Inflammatory macrophage (primary cell): Measurements from ENCODE around the gene MTG2.

ENCODE experiments used
- DNase-seq, 2 donors: peaks; one replicate each; pipeline ENCODE4 v3.0.0-alpha.2; 2020 to 2022

The MTG2 gene

DNA sequence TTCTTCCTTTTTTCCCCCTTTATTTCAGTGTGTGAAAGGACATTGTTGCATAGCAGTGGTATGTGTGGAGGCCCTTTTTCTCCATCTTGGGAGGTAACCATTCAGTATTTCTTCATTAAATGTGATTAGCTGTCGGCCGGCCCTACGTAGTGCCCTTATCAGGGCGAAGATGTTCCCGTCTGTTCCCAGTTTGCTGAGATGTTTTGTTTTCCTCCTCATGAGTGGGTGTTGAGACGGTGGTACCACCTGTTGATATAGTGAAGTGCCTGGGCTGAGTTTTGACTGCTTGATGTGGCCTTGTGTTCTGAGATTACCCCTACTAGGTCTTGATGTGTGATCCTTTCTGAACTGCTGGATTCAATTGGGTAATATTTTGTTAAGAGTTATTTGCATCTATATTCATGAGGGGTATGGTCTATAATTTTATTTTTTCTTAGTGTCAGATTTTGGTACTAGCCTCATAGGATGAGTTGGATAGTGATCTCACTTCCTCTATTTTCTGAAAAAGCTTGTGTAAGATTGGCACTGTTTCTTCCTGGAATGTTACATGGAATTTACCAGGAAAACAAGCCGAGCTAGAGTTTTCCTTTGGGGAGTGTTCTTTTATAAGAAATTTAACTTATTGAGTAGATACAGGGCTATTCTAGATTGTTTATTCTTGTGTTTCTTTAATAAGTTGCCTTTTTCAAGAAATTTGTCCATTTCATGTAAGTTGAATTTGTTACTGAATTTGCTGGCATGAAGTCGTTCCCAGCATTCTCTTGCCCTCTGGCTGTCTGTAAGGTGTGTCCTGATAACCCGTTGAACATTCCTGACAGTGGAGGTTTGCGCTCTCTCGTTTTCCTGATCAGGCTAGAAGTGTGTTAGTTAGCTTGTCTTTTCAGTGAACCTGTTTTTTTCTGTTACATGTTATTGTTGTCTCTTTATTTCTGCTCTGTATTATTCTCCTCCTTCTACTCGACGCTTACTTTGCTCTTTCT lies 4.3 kb downstream of the MTG2 start:
- DNase-seq: peak in 1 of 2 donors; percentile 14

DNA sequence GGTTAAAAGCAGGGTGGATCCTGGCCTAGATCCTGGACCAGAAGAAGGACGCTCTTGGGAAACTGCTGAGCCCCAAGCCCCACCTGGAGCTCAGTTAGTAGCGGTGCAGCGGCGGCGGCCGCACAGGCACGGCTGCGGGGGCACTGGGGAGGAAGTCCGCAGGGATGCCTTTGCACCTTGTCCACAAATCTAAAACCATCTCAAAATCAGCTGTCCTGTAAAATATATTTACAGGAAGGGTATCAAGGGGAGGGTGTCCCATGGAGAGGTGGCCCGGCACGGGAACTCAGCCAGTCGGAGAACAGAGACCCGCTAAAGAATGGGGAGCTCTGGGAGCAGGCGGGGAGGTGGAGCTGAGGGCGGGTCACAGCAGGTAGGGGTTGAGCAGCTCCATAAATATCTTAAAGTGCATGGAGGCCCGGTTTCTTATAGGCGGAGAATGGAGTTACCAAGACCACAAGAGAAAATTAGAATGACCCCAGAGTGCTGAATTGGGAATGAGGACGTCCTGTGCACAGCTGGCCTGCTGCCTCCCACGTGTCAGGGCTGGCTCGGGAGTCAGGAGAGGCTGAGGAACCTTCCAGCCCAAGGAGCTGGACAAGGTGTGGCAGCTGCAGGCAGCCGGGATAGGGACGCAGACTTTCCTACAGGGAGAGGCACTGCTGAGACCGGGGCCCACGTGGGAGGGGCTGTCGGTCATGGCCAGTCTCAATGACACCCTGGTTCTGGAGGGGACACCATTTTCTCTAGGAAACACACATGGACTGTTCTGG lies 8.0 kb downstream of the MTG2 start:
- DNase-seq: no peak

GRCh38 chr20:62191781-62192559 lies 9.1 kb downstream of the MTG2 start:
- DNase-seq: no peak

GRCh38 chr20:62192635-62193034 lies 9.8 kb downstream of the MTG2 start:
- DNase-seq: no peak

DNA sequence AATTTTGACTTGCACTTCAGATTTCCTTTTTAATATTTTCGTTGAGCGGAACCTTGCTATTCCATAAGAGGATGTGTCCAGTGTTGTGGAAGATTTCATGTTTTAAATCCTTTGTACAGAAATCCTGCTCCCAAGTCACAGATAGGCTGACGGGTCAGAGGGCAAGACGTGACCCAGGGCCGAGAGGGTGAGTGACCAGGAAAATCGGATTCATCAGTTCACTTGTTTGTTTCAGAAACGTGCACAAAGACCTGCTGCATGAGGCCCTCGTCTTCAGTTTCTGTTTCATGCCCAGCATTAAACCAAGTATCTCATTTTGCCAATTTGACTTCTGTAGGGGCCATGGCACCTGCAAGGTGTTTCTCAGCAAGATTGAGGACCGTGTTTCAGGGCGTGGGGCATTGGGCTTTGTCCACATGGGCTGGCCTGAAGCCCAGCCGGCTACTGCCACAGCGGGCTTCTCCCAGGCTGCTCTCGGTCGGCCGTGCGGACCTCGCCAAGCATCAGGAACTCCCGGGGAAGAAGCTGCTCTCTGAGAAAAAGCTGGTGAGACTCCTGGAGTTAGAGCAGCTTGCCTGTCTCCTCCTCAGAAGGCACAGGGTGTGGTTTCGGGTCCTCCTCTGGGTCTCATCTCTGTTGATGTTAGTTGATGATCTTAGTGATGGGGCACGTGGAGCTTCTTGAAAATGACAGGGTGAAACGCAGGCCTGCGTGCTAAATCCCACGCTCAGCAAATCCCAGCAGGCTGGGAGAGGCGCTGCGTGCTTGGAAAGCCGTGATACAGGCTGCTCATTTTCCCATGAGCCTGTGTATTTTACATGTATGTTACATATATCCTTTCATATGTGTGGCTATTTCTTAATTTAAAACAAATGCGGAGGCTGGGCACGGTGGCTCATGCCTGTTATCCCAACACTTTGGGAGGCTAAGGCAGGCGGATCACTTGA lies 10.5 kb downstream of the MTG2 start:
- no peak for DNase-seq

DNA sequence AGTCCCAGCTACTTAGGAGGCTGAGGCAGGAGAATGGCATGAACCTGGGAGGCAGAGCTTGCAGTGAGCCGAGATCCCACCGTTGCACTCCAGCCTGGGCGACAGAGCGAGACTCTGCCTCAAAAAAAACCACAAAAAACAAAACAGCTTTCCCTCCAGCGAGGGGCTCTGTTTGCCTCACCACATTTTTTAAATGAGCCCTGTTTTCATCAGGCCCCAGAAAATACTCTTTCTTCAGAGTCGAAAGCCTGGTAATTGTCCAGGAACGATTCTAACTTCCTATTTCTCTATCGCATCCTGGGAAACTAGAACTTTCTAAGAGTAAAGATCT lies 12.2 kb downstream of the MTG2 start:
- no peak for DNase-seq

DNA sequence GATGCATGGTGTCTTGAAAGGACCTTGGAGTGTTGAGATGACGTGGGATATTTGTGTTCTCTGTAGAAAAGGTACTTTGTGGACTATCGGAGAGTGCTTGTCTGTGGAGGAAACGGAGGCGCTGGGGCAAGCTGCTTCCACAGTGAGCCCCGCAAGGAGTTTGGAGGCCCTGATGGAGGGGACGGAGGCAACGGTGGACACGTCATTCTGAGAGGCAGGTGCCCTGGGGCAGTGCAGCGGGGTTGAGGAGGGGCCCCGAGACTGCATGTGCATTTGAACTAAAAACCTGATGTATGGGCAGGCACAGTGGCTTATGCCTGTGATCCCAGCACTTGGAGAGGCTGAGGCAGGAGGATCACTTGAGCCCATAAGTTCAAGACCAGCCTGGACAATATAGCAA lies 12.9 kb downstream of the MTG2 start:
- DNase-seq: no peak

GRCh38 chr20:62196286-62196685 lies 13.5 kb downstream of the MTG2 start:
- DNase-seq: no peak

- no peak for DNase-seq
Measured at GRCh38 chr20:62197311-62197710, 14.5 kb downstream of the MTG2 start.

DNA sequence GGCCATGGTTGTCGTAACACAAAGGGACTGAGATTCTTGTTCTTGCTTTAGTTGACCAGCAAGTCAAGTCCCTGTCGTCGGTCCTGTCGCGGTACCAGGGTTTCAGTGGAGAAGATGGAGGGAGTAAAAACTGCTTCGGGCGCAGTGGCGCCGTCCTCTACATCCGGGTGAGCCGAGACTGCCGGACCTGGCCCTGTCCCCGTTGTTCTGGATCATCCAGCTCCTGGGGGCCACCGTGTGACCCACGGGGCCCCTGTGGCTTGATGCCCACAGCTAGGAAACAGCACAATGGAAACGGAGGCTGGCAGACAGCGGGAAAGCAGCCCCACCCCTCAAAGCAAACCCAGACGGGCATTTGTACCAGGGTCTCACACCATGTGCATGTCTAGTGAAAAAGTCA lies 15.0 kb downstream of the MTG2 start:
- DNase-seq: no peak

GRCh38 chr20:62198496-62198895 lies 15.7 kb downstream of the MTG2 start:
- DNase-seq: no peak

- no peak for DNase-seq
Measured at GRCh38 chr20:62198931-62199330, 16.1 kb downstream of the MTG2 start.

GRCh38 chr20:62200491-62201172 lies 17.8 kb downstream of the MTG2 start:
- no peak for DNase-seq

DNA sequence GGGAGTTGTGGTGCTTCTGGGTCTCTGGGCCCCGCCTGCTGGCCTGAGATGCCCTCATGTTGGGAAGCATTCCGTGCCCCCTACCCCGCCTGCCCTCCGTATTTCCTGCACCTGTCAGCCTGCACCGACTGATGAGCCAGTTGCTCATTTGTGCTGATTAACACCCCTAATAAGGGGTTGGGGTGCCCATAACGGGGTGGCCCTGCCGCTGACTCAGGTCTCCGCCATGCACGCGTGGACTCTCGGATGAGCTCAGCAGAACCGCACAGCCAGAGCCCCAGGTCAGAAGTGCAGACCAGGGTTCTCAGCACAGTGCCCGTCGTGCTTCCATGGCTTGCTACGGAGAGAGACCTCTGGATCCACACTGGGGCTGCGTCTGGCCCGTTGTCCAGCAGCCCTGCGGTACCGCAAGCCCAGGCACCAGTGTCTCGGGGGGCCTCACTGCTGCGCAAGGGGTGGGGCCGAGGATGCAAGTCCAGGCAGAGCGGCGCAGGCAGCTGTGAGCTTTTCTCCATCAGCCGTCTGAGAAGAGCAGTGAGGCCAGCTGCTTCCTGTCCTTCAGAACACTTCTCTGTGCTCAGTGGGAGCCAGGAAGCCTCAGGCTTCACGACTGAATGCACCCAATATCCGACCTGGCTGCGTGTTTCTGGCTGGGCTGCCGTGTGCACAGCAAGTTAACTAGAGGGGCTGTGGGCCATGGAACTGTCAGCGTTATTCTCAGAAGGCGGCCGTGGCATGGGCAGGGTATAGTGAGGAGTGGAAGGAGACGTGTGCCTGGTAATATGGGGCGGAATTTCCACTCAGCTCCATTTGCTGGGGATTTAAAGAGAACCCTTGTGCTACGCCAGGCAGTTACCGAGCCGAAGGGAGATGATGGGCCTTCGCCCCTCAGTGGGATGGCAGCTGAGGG lies 18.6 kb downstream of the MTG2 start:
- no peak for DNase-seq

- no peak for DNase-seq
Measured at GRCh38 chr20:62202083-62202395, 19.2 kb downstream of the MTG2 start.

- DNase-seq: no peak
Measured at GRCh38 chr20:62202676-62203377, 20.0 kb downstream of the MTG2 start.

- DNase-seq: no peak
Measured at GRCh38 chr20:62203378-62204030, 20.7 kb downstream of the MTG2 start.

GRCh38 chr20:62205618-62206387 lies 23.0 kb downstream of the MTG2 start:
- DNase-seq: no peak
